Stimulated activated CD4-positive, alpha-beta T cell treated with anti-CD3 and anti-CD28 coated beads, Interleukin-1b, Interleukin-23, amount 100 ng/mL, for 24 hours (primary cell): ENCODE measurements around the gene MAML3.

Experiments used
- DNase-seq, 4 experiments: peaks; one replicate each; pipeline ENCODE4 v3.0.0-alpha.2; 2020; ENCODE audit warnings: low read depth in 4 of 4, low spot score in 1 of 4

MAML3 gene

GRCh38 chr4:139670775-139671174, 483.2 kb downstream of the MAML3 start:
- DNase-seq, result no peak

- DNase-seq, result no peak
These were observed 484.1 kb downstream of the MAML3 start for GRCh38 chr4:139669890-139670289.

- no peak for DNase-seq
These were observed 484.6 kb downstream of the MAML3 start for GRCh38 chr4:139669335-139669734.

- DNase-seq, result no peak
These were observed 485.3 kb downstream of the MAML3 start for GRCh38 chr4:139668658-139669201.

- DNase-seq, result no peak
These were observed 485.9 kb downstream of the MAML3 start for GRCh38 chr4:139668036-139668435.
